ENCODE data around the gene PPIF. TPM values are rescaled to one million over a fixed set of nuclear protein-coding genes. Genes with fewer than 3 reads are reported as not detected.
A peak's percentile ranks its signal among the peaks of the same experiment; 100 is the strongest.

The PPIF gene
- total RNA-seq, 6 experiments from 2014 or later, result 66.1 to 109 (median 98.9) TPM

DNA sequence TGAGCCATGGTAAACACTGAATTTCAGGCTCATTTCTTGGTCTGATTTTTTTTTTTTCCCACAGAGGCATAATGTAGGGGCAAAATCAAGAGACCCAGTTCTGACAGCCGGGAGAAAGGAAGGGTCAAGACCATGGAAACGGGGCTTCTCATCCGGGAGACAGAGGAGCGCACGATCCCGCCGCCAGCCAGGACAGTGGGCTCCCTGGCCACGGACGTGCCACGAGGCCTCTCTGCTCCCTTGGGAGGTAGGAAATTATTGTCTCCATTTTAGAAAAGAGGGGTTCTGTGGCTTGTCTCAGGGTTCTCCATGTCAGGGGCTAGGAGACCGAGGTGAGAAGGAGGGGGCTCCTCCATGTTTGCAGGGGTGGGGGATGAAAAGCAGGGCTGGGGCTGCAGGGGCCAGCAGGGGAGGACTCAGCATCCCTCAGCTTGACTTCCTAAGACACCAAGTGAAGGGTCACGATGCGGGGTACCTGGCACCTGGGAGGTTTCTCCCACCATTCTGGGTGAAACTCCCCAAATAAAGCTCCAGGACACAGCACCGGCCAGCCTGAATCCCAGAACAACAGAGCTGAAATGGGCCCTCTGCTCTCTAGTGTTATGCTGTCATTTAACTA, 37.6 kb downstream of the PPIF start:
- H3K4me1 Mint-ChIP-seq (ENCODE audit: low read depth), result peaks cover 30% of the 10 kb centered on the region
- TF ChIP-seq, protein P1, sequence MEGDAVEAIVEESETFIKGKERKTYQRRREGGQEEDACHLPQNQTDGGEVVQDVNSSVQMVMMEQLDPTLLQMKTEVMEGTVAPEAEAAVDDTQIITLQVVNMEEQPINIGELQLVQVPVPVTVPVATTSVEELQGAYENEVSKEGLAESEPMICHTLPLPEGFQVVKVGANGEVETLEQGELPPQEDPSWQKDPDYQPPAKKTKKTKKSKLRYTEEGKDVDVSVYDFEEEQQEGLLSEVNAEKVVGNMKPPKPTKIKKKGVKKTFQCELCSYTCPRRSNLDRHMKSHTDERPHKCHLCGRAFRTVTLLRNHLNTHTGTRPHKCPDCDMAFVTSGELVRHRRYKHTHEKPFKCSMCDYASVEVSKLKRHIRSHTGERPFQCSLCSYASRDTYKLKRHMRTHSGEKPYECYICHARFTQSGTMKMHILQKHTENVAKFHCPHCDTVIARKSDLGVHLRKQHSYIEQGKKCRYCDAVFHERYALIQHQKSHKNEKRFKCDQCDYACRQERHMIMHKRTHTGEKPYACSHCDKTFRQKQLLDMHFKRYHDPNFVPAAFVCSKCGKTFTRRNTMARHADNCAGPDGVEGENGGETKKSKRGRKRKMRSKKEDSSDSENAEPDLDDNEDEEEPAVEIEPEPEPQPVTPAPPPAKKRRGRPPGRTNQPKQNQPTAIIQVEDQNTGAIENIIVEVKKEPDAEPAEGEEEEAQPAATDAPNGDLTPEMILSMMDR (IDR thresholded peaks at IDR 0.05), result no peak
- peaks cover 4% of the 10 kb centered on the region for H3K36me3 Mint-ChIP-seq (ENCODE audit: low read depth)
- no peak overlapping the region for H3K27ac Mint-ChIP-seq
- no peak for DNase-seq
- no peak overlapping the region for H3K4me3 Mint-ChIP-seq
- H3K27me3 Mint-ChIP-seq (ENCODE audit: insufficient read depth), result peaks cover 10% of the 10 kb centered on the region
- H3K9me3 Mint-ChIP-seq, result no peaks in the 10 kb centered on the region

DNA sequence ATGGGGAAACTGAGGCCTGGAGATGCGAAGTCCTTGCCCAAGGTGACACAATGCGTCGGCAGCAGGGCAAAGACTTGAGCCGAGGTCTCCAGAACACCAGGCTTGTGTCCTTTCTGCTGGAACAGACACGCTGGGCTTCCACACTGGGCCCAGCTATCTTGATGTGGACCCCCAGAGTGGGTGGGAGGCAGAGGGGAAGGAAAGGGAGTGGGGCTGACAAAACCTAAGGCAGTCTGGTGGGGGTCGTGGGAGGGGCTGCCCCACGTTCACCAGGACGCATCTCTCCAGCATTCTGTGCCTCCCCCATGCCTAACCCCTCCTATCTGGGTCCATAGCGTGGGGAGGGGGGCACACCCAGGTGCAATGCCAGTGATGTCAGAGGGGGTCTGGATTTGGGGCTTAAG, 38.1 kb downstream of the PPIF start:
- Mint-ChIP-seq H3K36me3 (ENCODE audit: low read depth) (peaks cover 4% of the 10 kb centered on the region), H3K4me3 (no peak overlapping the region), H3K27me3 (ENCODE audit: insufficient read depth) (peaks cover 7% of the 10 kb centered on the region; the same call in 1 of the 2 replicates), H3K4me1 (ENCODE audit: low read depth) (peaks cover 25% of the 10 kb centered on the region), H3K27ac (no peak overlapping the region), H3K9me3 (no peaks in the 10 kb centered on the region)
- no peak for DNase-seq
- TF ChIP-seq, protein P1 (IDR thresholded peaks at IDR 0.05), result no peak

DNA sequence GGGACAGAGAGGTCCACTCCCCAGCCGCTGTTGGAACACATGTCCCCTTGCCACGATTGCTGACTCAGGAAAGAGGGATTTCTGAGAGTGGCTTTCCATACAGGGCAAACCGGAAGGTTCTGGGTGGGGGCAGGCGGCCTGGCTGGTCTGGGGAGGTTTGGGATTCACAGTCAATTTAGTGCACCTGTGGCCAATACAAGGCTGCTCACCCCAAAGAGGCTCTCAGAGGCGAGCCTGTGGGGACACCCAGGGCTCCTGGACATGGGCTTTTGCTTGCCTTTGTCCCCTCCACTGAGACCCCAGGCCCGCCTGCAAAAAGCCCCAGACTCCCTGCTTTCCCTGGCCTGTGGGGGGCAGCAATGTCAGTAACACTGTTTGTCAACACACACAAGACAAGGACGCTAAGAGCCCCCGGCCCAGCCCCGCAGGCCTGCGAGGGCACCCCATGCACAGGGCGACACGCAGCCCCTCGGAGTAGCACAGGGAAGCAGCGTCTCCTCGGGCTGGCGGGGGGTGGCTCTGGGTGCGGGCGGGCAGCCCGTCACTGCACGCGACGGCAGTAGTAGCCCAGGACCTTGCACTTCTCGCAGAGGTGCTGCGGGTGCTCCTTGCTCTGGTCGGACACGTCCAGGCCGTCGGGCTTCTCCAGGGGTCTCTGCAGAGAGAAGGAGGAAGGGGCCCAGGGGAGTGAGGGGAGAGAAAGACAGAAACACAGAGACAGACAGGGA, 38.7 kb downstream of the PPIF start:
- no peak for DNase-seq
- TF ChIP-seq, protein P1 (IDR thresholded peaks at IDR 0.05), result peak; percentile 21; the same call in 1 of the 2 replicates
- peaks cover 7% of the 10 kb centered on the region; the same call in 1 of the 2 replicates for H3K27me3 Mint-ChIP-seq (ENCODE audit: insufficient read depth)
- peaks cover 4% of the 10 kb centered on the region for H3K36me3 Mint-ChIP-seq (ENCODE audit: low read depth)
- H3K27ac Mint-ChIP-seq, result no peak overlapping the region
- peaks cover 21% of the 10 kb centered on the region for H3K4me1 Mint-ChIP-seq (ENCODE audit: low read depth)
- no peak overlapping the region for H3K4me3 Mint-ChIP-seq
- no peaks in the 10 kb centered on the region for H3K9me3 Mint-ChIP-seq

DNA sequence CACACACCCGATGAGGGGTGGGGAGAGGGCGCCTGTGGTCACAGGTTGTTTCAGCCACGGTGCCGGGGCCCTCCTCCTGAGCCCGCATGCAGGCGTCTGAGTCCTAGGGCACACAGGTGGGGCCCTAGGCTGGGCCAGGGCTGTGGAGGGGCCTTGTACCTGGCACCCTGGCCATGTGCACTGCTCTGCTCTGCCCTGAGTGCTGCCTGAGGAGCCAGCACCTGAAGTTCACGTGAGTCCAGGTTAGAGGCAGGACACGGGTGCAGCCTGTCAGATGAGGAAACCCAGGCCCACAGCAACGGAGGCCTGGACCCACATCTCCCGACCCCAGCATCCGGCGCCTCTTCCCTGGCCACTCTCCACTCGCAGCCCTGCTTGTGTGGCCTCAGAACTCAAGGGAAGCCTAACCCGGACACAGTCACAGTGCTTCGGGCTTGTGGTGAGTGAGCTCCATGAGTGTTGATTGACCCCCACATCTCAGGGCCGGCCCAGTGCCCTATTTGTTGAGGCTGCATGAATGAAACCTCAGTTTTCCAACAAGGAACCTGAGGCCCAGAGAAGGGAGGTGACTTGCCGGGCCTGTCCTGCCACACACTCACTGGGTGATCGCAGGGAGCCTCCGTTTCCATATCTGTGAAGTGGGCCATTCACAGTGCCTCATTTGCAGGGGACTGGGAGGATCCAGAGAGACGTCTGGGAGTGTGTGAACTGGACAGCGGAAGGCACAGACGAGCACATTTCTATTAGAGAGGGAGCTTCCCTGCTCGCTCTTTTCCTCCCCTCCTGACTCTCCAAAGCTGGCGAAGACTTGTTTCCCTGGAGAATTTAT, 39.6 kb downstream of the PPIF start:
- no peaks in the 10 kb centered on the region for H3K9me3 Mint-ChIP-seq
- peaks cover 4% of the 10 kb centered on the region; the same call in 1 of the 2 replicates for H3K27me3 Mint-ChIP-seq (ENCODE audit: insufficient read depth)
- H3K4me3 Mint-ChIP-seq, result no peak overlapping the region
- H3K4me1 Mint-ChIP-seq (ENCODE audit: low read depth), result peaks cover 18% of the 10 kb centered on the region
- no peak overlapping the region for H3K27ac Mint-ChIP-seq
- H3K36me3 Mint-ChIP-seq (ENCODE audit: low read depth), result peaks cover 4% of the 10 kb centered on the region
- TF ChIP-seq, protein P1 (IDR thresholded peaks at IDR 0.05), result no peak
- DNase-seq, result no peak

DNA sequence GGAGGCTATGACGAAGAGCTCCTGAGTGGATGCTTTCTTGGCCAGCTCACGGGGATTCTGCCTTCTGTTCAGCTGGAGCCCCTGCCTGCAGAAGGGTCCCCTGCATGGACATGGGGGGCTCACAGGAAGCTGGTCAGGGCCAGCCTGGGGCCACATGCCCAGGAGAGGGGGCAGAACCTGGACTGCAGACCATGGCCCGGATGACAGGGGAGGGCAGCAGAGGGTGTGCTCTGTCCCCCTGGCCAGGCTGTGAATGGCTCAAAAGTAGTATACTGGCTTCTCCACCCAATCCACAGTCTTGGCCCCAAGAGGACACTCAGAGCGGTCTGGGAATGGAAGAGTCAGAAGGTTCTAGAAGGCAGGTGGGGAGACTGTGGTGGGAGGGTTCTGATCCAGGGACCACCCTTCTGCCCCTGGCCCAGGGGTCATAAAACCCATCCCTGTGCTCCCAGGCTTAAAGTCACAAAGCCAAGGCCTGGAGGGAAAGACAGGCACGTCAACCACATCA, 40.3 kb downstream of the PPIF start:
- no peak for DNase-seq
- Mint-ChIP-seq H3K27me3 (ENCODE audit: insufficient read depth) (peaks cover 2% of the 10 kb centered on the region; the same call in 1 of the 2 replicates), H3K36me3 (ENCODE audit: low read depth) (peaks cover 3% of the 10 kb centered on the region), H3K27ac (no peak overlapping the region), H3K9me3 (no peaks in the 10 kb centered on the region), H3K4me1 (ENCODE audit: low read depth) (peaks cover 18% of the 10 kb centered on the region), H3K4me3 (no peak overlapping the region)
- TF ChIP-seq, protein P1 (IDR thresholded peaks at IDR 0.05), result no peak

All from HFFc6 (cell line).